Measurements from ENCODE around the gene SH3GL3.

Gene SH3GL3

DNA sequence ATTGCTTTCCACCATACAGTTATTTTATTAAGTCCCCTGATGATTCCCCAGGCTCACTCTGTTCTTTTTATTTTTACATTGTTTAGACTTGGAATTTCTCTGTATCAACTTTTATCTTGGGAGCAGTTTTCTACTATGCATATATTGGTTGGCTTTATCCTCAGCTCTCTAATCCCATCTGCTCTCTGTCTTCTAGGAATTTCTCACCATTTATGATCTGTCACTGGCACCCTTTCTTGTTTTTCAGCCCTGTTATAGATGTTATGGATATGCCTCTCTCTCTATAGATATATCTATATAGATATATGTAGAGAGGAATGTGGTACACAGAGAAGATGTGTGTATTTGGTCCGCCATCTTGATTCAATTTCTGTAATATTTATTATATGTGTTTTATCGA is 90.5 kb downstream of the SH3GL3 start:
- DNase-seq: no peak
- no peaks in the 10 kb centered on the region for H3K4me1 Mint-ChIP-seq
- TF ChIP-seq, protein P1, sequence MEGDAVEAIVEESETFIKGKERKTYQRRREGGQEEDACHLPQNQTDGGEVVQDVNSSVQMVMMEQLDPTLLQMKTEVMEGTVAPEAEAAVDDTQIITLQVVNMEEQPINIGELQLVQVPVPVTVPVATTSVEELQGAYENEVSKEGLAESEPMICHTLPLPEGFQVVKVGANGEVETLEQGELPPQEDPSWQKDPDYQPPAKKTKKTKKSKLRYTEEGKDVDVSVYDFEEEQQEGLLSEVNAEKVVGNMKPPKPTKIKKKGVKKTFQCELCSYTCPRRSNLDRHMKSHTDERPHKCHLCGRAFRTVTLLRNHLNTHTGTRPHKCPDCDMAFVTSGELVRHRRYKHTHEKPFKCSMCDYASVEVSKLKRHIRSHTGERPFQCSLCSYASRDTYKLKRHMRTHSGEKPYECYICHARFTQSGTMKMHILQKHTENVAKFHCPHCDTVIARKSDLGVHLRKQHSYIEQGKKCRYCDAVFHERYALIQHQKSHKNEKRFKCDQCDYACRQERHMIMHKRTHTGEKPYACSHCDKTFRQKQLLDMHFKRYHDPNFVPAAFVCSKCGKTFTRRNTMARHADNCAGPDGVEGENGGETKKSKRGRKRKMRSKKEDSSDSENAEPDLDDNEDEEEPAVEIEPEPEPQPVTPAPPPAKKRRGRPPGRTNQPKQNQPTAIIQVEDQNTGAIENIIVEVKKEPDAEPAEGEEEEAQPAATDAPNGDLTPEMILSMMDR (IDR thresholded peaks at IDR 0.05): no peak
- H3K27ac Mint-ChIP-seq: no peak overlapping the region
- H3K36me3 Mint-ChIP-seq (ENCODE audit: low read depth): no peaks in the 10 kb centered on the region
- H3K4me3 Mint-ChIP-seq: no peak overlapping the region
- peaks cover 17% of the 10 kb centered on the region for H3K9me3 Mint-ChIP-seq
- peaks cover 7% of the 10 kb centered on the region for H3K27me3 Mint-ChIP-seq (ENCODE audit: low read depth, poor library complexity)

DNA sequence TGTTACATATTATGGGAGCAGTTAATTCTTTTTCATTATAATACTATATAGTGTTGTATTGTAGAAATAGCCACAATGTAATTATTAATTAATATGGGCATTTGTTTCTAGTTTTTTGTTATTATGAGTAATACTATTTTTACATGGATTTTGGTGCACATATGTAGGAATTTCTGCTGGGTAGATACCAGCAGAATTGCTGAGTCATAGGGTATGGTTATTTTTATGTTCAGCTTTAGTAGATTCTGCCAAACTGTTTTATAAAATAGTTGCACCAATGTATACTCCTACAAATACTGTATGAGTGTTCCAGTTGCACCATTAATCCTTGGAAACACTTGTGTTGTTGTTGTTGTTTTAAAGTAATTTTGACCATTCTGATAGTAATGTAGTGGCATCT is 91.5 kb downstream of the SH3GL3 start:
- peaks cover 7% of the 10 kb centered on the region for H3K27me3 Mint-ChIP-seq (ENCODE audit: low read depth, poor library complexity)
- no peaks in the 10 kb centered on the region for H3K4me1 Mint-ChIP-seq
- H3K4me3 Mint-ChIP-seq: no peak overlapping the region
- TF ChIP-seq, protein P1 (IDR thresholded peaks at IDR 0.05): no peak
- H3K9me3 Mint-ChIP-seq: peaks cover 28% of the 10 kb centered on the region
- peaks cover 7% of the 10 kb centered on the region for H3K36me3 Mint-ChIP-seq (ENCODE audit: low read depth)
- H3K27ac Mint-ChIP-seq: no peak overlapping the region
- no peak for DNase-seq

DNA sequence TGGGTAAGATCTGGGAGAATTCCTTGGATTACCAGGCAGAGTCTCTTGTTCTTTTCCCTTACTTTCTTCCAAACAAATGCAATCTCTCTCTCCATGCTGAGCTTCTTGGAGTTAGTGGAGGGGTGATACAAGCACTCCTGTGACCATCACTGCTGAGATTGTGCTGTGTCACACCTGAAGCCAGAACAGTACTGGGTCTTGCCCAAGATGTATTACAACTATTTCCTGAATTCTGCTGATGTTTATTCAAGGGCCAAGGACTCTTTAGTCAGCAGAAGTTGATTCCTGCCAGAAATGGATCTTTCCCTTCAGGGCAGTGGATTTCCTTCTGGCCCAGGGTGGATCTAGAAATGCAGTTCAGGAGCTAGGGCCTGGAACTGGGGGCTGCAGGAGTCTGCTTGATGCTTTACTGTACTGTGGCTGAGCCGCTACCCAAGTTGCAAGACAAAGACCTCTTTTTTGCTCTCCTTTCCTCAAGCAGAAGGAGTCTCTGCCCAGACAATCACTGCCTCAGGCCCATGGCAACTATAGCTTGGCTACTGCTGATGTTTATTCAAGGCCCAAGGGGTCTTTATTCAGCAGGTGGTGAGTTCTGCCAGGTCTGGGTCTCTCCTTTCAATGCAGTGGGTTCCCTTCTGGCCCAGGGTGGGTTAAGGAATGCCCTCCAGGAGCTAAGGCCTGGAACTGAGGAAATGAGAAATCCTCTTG is 98.8 kb downstream of the SH3GL3 start:
- peaks cover 3% of the 10 kb centered on the region for H3K27me3 Mint-ChIP-seq (ENCODE audit: low read depth, poor library complexity)
- TF ChIP-seq, protein P1 (IDR thresholded peaks at IDR 0.05): no peak

DNA sequence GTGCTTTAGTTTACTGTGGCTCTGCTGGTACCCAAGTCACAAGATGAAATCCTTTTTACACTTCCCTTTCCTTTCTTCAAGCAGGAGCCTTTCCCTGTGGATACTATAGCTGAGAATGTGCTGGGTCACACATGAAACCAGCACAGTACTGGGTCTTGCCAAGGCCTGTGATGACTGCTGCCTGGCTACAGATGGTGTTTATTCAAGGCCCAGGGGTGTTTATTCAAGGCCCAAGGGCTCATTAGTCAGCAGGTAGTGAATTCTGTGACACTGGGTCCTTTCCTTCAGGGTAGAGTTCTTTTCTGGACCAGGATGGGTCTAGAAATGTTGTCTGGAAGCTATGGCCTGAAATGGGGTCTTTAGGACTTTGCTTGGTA is 99.4 kb downstream of the SH3GL3 start:
- Mint-ChIP-seq H3K27ac (no peak overlapping the region), H3K4me3 (no peak overlapping the region), H3K4me1 (no peaks in the 10 kb centered on the region), H3K36me3 (ENCODE audit: low read depth) (peaks cover 12% of the 10 kb centered on the region), H3K27me3 (ENCODE audit: low read depth, poor library complexity) (peaks cover 3% of the 10 kb centered on the region), H3K9me3 (peaks cover 41% of the 10 kb centered on the region)
- DNase-seq: no peak
- TF ChIP-seq, protein P1 (IDR thresholded peaks at IDR 0.05): no peak

More for the DNA sequence above, 98.8 kb downstream of the SH3GL3 start:
- Mint-ChIP-seq H3K4me3 (no peak overlapping the region), H3K27ac (no peak overlapping the region), H3K4me1 (no peaks in the 10 kb centered on the region), H3K36me3 (ENCODE audit: low read depth) (peaks cover 12% of the 10 kb centered on the region), H3K9me3 (peaks cover 43% of the 10 kb centered on the region)
- no peak for DNase-seq

DNA sequence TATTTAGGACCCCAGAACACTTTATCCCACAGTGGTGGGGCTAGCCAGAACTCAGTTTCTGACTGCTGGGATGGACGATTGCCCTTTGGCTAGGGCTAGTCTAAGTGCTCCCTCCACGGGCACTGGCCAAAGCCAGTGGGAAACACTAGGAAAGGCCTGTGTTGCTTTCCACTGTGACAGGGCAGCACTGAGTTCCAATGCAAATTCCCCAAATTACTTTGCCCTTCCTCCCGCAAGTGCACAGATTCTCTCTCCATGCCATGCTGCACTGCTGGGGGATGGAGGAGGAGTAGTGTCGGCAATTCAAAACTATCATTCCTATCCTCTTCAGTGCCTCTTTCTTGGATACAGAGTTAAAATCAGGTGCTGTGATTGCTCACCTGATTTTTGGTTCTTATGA is 100.0 kb downstream of the SH3GL3 start:
- peaks cover 12% of the 10 kb centered on the region for H3K36me3 Mint-ChIP-seq (ENCODE audit: low read depth)
- H3K9me3 Mint-ChIP-seq: peaks cover 34% of the 10 kb centered on the region
- H3K4me3 Mint-ChIP-seq: no peak overlapping the region
- no peak for DNase-seq
- H3K27ac Mint-ChIP-seq: no peak overlapping the region
- no peaks in the 10 kb centered on the region for H3K4me1 Mint-ChIP-seq
- TF ChIP-seq, protein P1 (IDR thresholded peaks at IDR 0.05): no peak
- H3K27me3 Mint-ChIP-seq (ENCODE audit: low read depth, poor library complexity): peaks cover 3% of the 10 kb centered on the region

DNA sequence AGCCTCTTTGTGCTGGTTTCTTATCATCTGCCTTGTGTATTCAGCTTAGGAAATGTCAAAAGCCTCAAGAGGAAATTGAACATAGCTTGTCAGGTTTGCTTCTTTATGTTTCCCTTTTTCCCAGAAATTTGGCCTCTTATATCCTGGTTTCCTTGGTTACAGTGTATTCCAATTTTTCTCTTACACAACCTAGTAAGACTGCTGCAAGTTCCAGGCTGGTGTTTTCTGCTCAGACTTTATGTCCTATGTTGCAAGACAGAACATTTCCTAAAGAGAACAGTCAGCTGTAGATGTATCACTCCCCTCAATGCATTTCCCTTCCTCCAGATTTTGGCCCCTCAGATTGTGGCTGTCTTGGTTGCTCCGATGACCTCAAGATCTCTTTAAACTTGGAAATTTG is 102.5 kb downstream of the SH3GL3 start:
- no peak overlapping the region for H3K4me3 Mint-ChIP-seq
- no peak overlapping the region for H3K27ac Mint-ChIP-seq
- no peak for DNase-seq
- H3K4me1 Mint-ChIP-seq: no peaks in the 10 kb centered on the region
- TF ChIP-seq, protein P1 (IDR thresholded peaks at IDR 0.05): no peak
- peaks cover 11% of the 10 kb centered on the region for H3K9me3 Mint-ChIP-seq
- peaks cover 7% of the 10 kb centered on the region for H3K27me3 Mint-ChIP-seq (ENCODE audit: low read depth, poor library complexity)
- no peaks in the 10 kb centered on the region for H3K36me3 Mint-ChIP-seq (ENCODE audit: low read depth)
